ENCODE data around the gene GALNT7.
A peak's percentile ranks its signal among the peaks of the same experiment; 100 is the strongest.

Gene GALNT7

GRCh38 chr4:173146456-173146855 lies 22.2 kb upstream of the GALNT7 start:
- no peak for DNase-seq (ENCODE audit: insufficient read length, low spot score)
- FAIRE-seq: no peak
- TF ChIP-seq POLR2A (IDR thresholded peaks at IDR 0.05; ENCODE audit: low read depth, low read length): no peak

- FAIRE-seq: no peak
- no peak for DNase-seq (ENCODE audit: insufficient read length, low spot score)
Measured at GRCh38 chr4:173151496-173151895, 17.1 kb upstream of the GALNT7 start.

GRCh38 chr4:173152104-173152503 lies 16.5 kb upstream of the GALNT7 start:
- FAIRE-seq (no peak), DNase-seq (ENCODE audit: insufficient read length, low spot score) (no peak)
- TF ChIP-seq POLR2A (IDR thresholded peaks at IDR 0.05; ENCODE audit: low read depth, low read length): no peak

More at GRCh38 chr4:173151496-173151895, 17.1 kb upstream of the GALNT7 start:
- no peak for TF ChIP-seq POLR2A (IDR thresholded peaks at IDR 0.05; ENCODE audit: low read depth, low read length)

- TF ChIP-seq POLR2A (IDR thresholded peaks at IDR 0.05; ENCODE audit: low read depth, low read length): no peak
- no peak for DNase-seq (ENCODE audit: insufficient read length, low spot score)
Measured at GRCh38 chr4:173153445-173153844, 15.2 kb upstream of the GALNT7 start.

GRCh38 chr4:173159791-173160190 lies 8.8 kb upstream of the GALNT7 start:
- no peak for DNase-seq (ENCODE audit: insufficient read length, low spot score)
- FAIRE-seq: no peak
- TF ChIP-seq POLR2A (IDR thresholded peaks at IDR 0.05; ENCODE audit: low read depth, low read length): no peak

More at GRCh38 chr4:173153445-173153844, 15.2 kb upstream of the GALNT7 start:
- FAIRE-seq: no peak

GRCh38 chr4:173160871-173161270 lies 7.7 kb upstream of the GALNT7 start:
- FAIRE-seq: no peak
- no peak for TF ChIP-seq POLR2A (IDR thresholded peaks at IDR 0.05; ENCODE audit: low read depth, low read length)

GRCh38 chr4:173161311-173161710 lies 7.3 kb upstream of the GALNT7 start:
- FAIRE-seq (no peak), DNase-seq (ENCODE audit: insufficient read length, low spot score) (no peak)

More at GRCh38 chr4:173160871-173161270, 7.7 kb upstream of the GALNT7 start:
- DNase-seq (ENCODE audit: insufficient read length, low spot score): no peak

GRCh38 chr4:173165706-173166105 lies 2.9 kb upstream of the GALNT7 start:
- no peak for FAIRE-seq
- no peak for DNase-seq (ENCODE audit: insufficient read length, low spot score)
- no peak for TF ChIP-seq POLR2A (IDR thresholded peaks at IDR 0.05; ENCODE audit: low read depth, low read length)

More at GRCh38 chr4:173161311-173161710, 7.3 kb upstream of the GALNT7 start:
- no peak for TF ChIP-seq POLR2A (IDR thresholded peaks at IDR 0.05; ENCODE audit: low read depth, low read length)

GRCh38 chr4:173166491-173166890 lies 2.1 kb upstream of the GALNT7 start:
- FAIRE-seq (no peak), DNase-seq (ENCODE audit: insufficient read length, low spot score) (no peak)
- TF ChIP-seq POLR2A (IDR thresholded peaks at IDR 0.05; ENCODE audit: low read depth, low read length): no peak

GRCh38 chr4:173167758-173168395 lies 734 bp upstream of the GALNT7 start:
- DNase-seq (ENCODE audit: insufficient read length, low spot score) (no peak), FAIRE-seq (no peak)
- TF ChIP-seq POLR2A (IDR thresholded peaks at IDR 0.05; ENCODE audit: low read depth, low read length): peak; percentile 41; the same call in 1 of the 2 replicates

- DNase-seq (ENCODE audit: insufficient read length, low spot score): no peak
- peak; percentile 30; the same call in 1 of the 2 replicates for TF ChIP-seq POLR2A (IDR thresholded peaks at IDR 0.05; ENCODE audit: low read depth, low read length)
Measured at GRCh38 chr4:173169178-173169427, 492 bp downstream of the GALNT7 start.

GRCh38 chr4:173169428-173170181 lies 994 bp downstream of the GALNT7 start:
- peak; percentile 38 for TF ChIP-seq POLR2A (IDR thresholded peaks at IDR 0.05; ENCODE audit: low read depth, low read length)
- no peak for DNase-seq (ENCODE audit: insufficient read length, low spot score)
- no peak for FAIRE-seq

More at GRCh38 chr4:173169178-173169427, 492 bp downstream of the GALNT7 start:
- no peak for FAIRE-seq

- TF ChIP-seq POLR2A (IDR thresholded peaks at IDR 0.05; ENCODE audit: low read depth, low read length): no peak
- no peak for FAIRE-seq
- DNase-seq (ENCODE audit: insufficient read length, low spot score): no peak
Measured at GRCh38 chr4:173170182-173170778, 1.7 kb downstream of the GALNT7 start.

- TF ChIP-seq POLR2A (IDR thresholded peaks at IDR 0.05; ENCODE audit: low read depth, low read length): no peak
- no peak for FAIRE-seq
- no peak for DNase-seq (ENCODE audit: insufficient read length, low spot score)
Measured at GRCh38 chr4:173171098-173171497, 2.5 kb downstream of the GALNT7 start.

GRCh38 chr4:173171987-173172386 lies 3.4 kb downstream of the GALNT7 start:
- TF ChIP-seq POLR2A (IDR thresholded peaks at IDR 0.05; ENCODE audit: low read depth, low read length): no peak
- FAIRE-seq (no peak), DNase-seq (ENCODE audit: insufficient read length, low spot score) (no peak)
